ENCODE results near the gene MCTP1.
A peak's percentile ranks its signal among the peaks of the same experiment; 100 is the strongest.
"Not testable (repeated sequence)": the region's sequence is repeated elsewhere in the genome, so short reads cannot be mapped to it uniquely, and the experiment has no call there.

Gene MCTP1

DNA sequence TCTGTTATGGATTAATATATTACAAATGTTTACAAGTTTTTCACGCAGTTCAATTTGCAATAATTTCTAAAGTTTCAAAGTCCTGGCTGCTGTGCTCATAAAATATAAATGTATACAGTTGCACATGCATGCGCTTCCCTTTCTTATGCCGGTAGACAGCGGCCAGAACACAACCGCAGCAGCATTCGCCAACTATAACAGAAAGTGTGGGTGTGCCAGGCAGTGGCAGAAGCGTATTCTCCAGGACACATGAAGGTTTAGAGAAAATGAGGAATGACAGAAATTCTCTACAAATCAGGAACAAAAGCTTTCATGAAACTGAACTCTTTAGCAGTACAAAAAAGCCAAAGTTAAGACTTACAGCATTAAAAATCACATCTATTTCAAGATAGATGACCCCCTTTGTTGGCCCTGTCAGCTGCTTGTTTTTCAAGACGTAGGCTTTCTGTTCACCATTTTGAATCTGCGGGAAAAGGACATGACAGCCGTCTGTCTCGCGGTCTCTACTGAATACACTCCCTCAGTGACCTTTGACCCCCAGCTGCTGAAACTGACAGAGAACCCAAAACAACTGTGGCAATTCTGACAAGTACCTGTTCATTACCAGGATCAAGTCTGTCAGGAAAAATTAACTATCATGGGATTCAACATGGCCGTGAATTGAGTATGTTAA lies 414.2 kb downstream of the MCTP1 start:
- DNase-seq (ENCODE audit: low spot score): no peak

DNA sequence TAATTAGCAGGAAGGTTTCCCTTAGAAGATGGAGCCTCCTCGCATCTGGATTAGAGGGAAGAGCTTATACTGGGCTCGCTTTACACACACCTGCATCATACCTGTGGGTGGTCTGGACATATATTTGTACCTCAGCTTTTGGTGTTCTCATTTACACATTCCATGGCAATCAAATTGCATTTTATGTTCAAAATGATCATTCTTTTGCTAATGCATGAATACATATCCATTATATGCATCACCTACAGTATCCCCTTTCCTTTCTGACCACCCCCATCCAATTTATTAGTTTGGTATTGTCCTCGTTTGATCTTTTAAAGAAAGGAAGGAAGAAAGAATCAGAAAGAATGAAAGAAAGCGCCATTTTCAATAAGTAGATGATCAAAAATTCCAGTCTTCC lies 415.0 kb downstream of the MCTP1 start:
- DNase-seq (ENCODE audit: low spot score): no peak

DNA sequence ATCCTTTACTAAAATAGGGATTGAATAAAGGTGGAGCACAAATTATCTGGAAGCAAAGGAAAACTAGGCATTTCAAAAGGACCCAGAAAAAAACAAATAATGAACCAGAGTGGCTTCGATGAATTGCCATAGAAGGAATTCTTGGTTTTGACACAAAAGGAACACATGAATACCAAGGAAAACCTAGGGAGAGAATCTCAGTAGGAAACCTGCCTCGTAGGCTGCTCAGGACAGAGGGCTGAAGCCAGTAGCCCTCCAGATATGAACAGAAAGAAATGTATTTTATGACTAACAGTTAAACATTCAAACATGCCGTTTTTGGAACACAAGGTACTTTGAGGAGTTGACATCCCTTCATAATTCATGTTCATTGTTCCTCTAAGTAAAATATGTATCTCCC lies 420.9 kb downstream of the MCTP1 start:
- DNase-seq (ENCODE audit: low spot score): no peak

DNA sequence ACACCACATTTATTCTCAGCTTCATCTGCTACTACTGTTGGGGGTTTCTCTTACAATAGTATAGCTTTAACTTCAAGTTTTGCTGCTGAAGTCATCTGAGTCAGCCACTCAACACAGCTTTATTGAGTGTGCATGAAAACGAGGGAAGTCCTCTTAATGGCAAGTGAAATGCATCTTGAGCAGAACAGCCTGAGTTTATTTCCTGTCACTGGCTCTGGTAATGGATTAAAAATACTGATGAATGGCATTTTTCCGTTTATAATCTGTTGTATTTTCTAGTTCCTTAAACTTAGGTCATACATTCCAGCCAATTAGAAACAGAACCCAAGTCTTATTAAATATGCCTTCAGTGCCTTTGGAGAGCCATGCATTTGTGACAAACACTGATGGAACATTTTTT lies 427.8 kb downstream of the MCTP1 start:
- DNase-seq (ENCODE audit: low spot score): no peak

DNA sequence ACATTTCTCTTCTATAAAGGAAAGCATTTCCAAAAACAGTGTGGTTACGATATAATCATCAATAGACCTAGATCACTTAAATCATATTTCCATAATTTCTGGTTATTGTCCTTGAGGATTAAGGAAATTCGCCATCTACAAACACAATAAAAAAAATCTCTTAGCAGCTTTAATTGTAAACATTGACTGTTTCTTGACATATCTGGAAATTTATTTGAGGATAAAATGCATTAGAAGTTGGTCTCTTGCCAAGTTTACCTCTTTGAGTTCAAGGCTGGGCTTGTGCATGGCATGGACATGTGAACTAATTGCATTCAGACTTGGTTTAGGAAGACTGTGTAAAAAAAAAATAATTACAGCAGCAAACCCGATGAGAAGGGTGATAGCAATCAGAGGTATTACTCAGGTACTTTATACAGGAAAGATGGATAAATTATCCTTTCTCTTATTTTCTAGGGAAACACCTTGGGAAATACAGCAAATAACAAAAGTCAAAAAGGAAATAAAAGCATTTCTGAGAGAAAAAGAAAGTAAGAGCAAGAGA lies 428.6 kb downstream of the MCTP1 start:
- DNase-seq (ENCODE audit: low spot score): no peak

DNA sequence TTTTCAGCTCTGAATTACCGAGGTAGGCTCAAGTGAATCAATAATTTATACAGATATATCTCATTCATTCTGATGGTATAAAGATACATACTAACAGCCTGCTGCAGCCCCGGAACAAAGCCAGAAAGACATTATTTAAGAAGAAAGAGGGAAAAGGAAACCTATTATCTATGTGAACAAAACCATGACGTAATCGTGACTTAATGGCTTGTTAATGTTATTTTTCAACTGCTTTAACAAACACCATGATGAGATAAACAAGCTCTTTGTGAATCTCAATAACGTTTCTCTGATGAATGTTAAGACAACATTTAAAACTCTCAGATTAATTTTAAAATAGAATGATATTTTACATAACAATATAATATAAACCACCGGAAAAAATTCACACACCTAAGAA lies 429.4 kb downstream of the MCTP1 start:
- no peak for DNase-seq (ENCODE audit: low spot score)

DNA sequence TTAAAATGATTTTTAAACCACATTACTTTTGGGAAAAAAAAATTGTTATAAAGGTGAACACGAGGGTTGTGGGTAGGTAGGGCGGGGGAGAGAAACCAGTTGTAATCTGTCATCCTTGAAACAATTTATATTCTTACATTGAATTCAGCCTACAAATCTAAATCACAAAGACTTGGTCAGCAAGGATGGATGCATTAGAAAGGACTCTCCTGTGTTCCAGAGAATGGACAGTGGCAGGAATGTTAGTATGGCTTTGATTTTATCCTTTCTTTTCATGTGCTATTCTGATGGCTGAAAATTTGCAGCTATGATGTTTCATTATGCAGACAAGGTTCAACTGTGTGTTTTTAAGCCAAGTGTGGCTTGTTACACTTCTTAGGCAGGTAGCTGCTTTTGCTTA lies 431.8 kb downstream of the MCTP1 start:
- no peak for DNase-seq (ENCODE audit: low spot score)

DNA sequence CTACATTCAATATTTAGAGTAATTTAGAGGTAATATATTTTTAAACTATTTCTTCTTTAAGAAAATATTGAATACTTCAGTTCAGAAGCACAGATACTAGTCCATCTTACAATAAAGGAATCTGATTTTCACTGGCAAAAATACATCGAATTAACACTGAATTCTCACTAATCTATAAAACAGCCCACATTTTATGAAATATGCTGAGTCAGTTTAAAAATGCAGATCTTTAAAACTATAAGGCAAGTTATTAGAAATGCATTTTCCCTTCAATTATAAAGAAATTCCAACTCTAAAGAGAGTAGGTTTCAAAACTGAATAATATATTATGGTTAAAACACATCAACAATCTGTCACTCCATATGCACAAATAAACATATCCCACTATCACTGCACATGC lies 433.9 kb downstream of the MCTP1 start:
- no peak for DNase-seq (ENCODE audit: low spot score)

DNA sequence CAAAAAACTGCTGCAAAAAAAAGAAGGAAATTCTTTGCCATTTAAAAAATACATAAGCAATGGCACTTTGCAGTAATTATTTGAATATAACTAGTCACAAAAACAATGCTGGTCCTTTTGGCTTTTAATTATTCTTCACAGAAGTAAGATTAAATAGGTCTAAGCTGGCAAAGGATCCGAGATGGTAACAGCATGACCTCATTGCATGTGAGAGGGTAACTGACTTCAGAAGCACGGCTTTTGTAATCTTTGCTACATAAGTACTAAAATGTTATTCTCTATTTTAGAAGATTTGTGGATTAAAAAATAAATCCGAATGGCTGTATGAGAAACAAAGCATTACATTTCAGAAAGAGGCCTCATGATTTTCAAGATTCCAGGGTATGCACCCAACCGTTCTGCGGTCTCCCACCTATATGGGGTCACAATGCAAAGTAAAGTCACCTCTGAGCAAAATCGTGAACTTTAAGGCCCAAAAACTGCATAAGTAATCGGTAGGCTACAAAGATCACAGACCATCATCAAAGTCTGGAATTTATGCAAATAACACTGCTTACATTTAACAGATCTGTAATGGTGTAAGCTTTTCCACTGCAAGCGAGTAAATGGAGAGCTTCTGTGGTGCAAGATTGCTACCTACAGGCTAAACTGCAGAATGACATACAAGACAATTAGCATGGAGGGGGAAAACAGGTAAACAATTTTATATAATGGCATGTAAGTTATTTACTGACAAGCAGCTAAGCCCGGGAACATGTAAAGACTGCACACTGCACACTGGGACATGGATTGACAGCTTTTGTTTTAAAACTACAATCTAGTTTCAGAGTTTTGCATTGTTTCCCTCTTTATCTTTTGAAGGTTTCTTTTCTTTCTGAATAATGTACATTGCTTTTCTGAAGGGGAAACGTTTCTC lies 434.8 kb downstream of the MCTP1 start:
- DNase-seq (ENCODE audit: low spot score): peak; percentile 37

DNA sequence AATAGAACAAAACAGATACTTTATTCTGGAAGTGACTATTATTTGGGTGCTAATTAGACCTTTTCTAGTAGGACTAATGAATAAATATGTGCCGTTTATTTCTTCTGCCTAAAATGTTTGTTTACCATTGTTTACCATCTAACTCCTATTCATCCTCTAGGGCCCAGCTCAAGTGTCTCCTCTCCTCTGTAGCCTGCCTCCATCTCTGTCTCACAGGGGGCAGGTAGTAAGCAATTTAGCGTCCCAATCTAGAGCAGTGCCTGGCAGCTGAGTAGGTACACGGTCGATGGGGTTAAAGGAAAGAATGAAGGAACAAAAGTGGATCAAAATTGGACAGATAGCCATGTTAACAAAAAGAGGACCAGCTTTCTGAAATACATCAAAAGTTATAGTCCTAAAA lies 435.6 kb downstream of the MCTP1 start:
- no peak for DNase-seq (ENCODE audit: low spot score)

DNA sequence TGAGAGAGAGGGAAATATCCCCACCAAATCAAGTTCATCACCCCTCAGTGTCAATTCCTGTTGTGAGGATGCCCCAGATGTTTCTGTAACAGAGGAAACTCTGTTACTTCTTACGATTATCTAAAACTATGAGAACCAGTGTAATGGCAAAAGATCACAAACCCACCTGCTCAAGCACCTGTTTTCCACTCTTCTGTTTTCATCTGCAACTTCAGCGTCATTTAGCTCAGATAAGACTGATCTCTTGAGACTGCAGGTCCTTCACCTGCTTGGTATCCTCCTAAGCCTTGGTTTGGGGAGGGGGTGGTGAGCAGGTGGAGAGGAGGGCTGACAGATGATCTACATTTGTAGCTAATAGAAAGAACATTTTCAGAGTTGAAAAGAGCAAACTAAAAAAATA lies 437.2 kb downstream of the MCTP1 start:
- DNase-seq (ENCODE audit: low spot score): no peak

DNA sequence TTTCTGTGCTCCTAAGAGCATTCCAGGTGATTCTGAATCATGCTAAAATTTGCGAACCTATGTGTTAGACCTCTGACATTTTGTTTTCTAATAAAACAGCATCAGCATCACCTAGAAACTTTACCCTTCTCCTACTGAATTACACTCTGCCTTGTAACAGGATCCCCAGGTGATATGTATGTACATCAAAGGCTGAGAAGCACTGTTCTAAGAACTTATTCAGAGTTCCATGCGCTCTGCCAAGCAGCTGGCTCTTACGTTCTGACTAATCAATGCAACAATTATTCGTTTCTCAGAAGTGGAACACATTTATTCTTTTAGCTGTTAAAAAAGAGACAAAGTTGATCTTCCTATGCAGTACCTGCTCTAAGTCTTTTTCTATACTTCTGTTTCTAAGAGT lies 437.9 kb downstream of the MCTP1 start:
- no peak for DNase-seq (ENCODE audit: low spot score)

DNA sequence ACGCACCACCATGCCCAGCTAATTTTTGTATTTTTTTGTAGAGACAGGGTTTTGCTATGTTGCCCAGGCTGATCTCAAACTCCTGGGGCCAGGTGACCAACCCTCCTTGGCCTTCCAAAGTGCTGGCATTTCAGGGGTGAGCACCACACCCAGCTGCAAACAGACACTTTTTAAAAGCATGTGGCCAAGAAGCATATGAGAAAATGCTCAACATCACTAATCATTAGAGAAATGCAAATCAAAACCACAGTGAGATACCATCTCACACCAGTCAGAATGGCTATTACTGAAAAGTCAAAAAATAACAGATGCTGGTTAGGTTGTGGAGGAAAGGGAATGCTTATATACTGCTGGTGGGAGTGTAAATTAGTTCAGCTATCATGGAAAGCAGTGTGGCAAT lies 439.2 kb downstream of the MCTP1 start:
- not testable (repeated sequence) for DNase-seq (ENCODE audit: low spot score)

DNA sequence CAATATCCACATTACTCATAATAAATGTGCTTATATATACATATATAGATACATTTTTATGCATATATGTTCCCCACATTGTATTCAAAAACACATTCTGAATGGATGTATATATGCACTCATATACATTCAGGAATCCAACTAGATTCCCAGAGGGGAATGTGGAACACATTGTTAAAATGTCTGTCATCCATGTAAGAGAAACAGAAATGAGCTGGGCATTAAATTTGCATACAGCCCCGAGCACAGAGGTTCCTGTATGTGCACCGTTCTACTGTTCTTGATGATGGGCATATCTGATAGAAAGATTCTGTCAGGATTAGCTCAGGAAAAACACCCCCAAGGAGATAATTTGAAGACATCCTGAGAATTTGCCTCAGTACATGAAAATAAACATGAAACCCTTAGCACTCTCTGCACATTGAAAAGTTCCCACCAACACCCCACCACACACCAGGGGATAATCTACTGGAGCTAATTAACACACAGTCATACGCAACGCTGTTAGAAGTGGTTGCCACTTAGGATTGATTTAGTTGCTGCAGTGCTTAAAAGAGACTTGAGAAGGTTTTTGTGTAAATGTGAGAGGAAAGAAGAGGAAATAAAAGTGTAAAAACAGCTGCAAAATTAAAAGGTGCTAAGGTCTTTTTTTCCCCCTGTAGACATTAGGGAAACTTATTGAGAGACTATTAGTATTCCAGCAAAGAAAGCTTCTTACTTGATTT lies 443.1 kb downstream of the MCTP1 start:
- no peak for DNase-seq (ENCODE audit: low spot score)

DNA sequence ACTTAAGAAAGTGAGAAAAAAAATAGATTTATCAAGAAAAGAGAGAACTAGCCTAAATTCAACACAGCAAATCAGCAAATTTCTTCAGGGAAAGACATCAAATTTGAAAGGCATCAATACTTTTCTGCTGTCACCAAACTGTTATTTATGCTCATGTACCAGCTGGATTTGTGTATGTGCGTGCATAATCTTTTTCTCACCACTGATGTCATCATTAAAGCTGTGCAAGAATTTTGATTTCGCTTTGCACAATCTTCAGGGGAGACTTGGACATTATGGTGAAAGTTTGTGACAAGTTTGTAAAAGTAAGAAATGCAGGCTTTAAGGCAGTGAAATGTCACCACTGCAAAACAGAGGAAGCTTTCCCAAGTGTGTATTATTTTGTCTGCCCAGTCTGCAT lies 451.0 kb downstream of the MCTP1 start:
- DNase-seq (ENCODE audit: low spot score): no peak

DNA sequence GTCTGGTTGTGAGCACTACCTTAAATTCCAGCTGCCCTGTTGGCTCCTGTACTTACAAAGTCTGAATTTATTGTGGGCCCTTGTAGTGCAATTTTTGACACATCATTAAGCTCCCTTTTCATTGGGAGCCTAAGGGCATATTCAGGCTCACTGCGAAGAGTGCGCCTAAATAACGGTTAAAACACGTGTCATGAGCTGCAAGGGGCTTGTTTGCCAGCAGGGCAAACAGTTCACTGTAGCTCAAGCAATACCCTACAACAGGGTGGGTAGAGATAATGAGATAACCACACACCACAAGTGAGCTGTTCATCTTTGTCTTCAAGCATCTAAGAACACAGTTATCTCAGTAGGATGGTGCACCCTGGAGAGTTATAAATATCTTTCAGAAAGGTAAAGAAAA lies 452.2 kb downstream of the MCTP1 start:
- no peak for DNase-seq (ENCODE audit: low spot score)

DNA sequence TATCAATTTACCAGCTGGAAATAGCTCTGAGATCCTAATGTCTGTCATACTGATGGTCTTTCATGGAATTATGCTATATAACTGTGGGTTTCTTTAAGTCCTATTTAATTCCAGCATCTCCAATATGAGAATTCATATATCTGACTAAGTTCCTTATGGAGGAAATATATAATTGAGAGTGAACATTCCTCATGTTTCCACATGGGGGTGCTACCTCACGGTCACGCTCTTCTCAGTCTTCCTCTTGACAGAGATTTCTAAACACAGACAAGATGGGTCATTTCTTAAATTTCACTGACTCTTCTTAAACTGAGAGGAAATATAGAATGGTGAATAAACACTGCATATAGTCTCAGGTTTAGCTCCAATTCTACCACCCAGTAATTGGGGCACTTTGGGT lies 454.4 kb downstream of the MCTP1 start:
- DNase-seq (ENCODE audit: low spot score): no peak

DNA sequence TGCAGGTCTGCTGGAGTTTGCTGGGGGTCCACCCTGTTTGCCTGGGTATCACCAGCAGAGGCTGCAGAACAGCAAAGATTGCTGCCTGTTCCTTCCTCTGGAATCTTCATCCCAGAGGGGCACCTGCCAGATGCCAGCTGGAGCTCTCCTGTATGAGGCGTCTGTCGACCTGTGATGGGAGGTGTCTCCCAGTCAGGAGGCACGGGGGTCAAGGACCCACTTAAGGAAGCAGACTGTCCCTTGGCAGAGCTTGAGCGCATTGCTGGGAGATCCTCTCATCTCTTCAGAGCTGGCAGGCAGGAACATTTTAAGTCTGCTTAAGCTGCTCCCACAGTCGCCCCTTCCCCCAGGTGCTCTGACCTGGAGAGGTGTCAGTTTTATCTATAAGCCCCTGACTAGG lies 456.7 kb downstream of the MCTP1 start:
- DNase-seq (ENCODE audit: low spot score): not testable (repeated sequence)

DNA sequence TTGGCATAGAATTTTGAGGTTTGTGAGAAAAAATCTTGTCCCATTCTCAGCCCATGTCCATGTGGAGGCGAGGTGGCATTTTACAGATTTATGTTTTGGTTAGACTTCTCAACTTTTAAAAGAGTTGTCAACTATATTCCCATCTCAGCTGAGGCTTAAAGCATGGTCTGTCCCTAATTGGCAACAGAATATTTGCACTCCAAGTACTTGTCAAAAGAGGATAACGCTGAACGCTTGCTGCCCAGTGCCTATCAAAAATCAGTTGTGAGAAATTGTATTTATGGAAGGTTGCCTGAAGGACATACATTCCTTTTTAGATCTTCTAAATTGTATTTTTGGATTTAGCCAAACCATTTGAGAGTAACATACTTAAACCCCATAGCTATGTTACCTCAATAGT lies 464.4 kb downstream of the MCTP1 start:
- DNase-seq (ENCODE audit: low spot score): no peak

DNA sequence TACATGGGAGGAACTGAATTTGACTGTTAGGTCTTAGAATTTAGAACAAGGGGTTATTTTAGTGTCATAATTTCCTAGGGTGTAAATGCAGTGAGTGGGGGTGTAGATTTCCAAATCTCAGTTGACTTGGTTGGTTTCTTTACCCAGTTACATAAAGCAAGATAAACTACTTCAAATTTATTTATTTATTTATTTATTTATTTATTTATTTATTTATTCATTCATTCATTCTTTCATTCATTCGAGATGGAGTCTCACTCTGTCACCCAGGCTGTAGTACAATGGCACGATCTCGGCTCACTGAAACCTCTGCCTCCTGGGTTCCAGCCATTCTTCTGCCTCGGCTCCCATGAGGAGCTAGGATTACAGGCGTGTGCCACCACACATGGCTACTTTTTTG lies 466.0 kb downstream of the MCTP1 start:
- no peak for DNase-seq (ENCODE audit: low spot score)

DNA sequence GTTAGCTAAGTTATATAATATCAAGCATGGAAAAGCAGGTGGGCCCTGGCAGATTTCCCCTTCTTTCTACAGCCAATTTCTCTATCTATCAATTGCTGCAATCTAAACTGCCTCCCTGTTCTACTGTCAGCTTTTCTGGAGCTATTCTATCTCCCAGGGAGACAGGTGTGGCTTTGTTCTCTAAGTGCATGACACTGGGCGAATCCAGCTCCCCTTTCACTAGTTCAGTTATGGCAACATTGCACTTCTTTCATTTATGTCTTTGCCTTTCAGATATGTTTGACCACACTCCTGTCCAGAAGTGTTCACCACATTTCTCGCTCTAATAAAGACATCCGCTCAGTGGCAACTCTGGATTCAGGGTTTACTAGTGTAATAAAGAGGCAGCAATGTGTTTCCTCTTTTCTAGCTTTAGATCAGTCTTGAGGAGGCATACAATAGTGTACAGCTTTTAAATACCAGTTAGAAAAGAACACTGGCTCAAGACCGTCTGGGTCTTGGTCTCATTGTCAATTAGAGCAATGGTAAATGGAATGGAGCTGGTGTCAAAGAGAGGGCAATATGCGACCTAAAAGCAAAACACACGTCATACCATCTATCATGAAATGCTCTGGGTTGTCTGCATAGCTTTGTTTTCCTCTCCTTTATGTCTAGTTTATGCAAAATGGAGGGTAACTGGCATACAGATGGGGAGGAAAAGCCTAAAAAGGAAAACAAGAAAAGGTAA lies 469.4 kb downstream of the MCTP1 start:
- DNase-seq (ENCODE audit: low spot score): no peak

DNA sequence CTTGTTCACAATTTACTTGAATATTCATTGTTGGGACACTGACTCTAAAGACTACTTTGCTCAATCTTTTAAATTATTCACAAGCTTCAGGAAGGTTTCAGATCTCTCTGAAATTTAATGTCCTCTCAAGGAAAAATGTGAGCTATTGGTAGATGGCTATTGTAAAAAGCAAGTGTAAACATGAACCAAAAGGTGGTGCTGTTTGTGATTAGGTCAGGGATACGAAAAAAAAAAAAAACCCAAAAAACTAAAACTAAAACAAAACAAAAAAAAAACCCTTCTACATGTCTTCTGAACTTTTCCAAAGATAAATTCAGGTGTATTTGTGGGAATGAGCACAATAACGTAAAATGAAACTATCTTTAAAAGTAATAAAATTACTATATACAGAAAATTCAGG lies 472.7 kb downstream of the MCTP1 start:
- no peak for DNase-seq (ENCODE audit: low spot score)

All from kidney capillary endothelial cell (primary cell).